H1 (cell line): ENCODE results near the gene HOXB13. TPM values are rescaled to one million over a fixed set of nuclear protein-coding genes. Genes with fewer than 3 reads are reported as not detected.
A peak's percentile ranks its signal among the peaks of the same experiment; 100 is the strongest.

Experiments
- CTCF ChIA-PET: fragments of 300-600 bp; sonication (Branson Sonifier 250); formaldehyde crosslinking; loops from one replicate; lab custom pipeline; 2021; ENCODE audit not compliant: partially characterized antibody; lab: Charles Lee
- POLR2A ChIA-PET: fragments of 300-600 bp; sonication (Branson Sonifier 250); formaldehyde crosslinking; loops from one replicate; lab custom pipeline; 2021; ENCODE audit warnings: inconsistent platforms; ENCODE audit not compliant: partially characterized antibody; lab: Charles Lee
- DNase-seq, 2 experiments: peaks; one replicate each; pipeline versions ENCODE4 v3.0.0 to v3.0.0-alpha.2; 2010 to 2022; ENCODE audit warnings: low spot score in 2 of 2, low read depth in 1 of 2, mixed read lengths in 1 of 2
- FAIRE-seq: peaks from 2 replicates; lab custom pipeline; 2011; peaks lifted over from hg19 to GRCh38; lab: Jason Lieb, UNC
- H2AFZ ChIP-seq: 2 replicates; pipeline ENCODE4 v1.8.1; 2012; ENCODE audit warnings: low read length, inconsistent platforms
- H2AK5ac ChIP-seq: 2 replicates; pipeline ENCODE4 v1.6.1; 2013; ENCODE audit warnings: low read depth, low read length
- H2BK120ac ChIP-seq: replicated peaks from 2 replicates; pipeline ENCODE3; 2013; ENCODE audit warnings: low read depth, low read length, inconsistent platforms
- H2BK12ac ChIP-seq: 2 replicates; pipeline ENCODE4 v1.6.1; 2013; ENCODE audit warnings: low read depth, low read length
- H2BK15ac ChIP-seq: 2 replicates; pipeline ENCODE4 v1.6.1; 2013; ENCODE audit warnings: low read length
- H2BK20ac ChIP-seq: 2 replicates; pipeline ENCODE4 v1.6.1; 2013; ENCODE audit warnings: low read length
- H2BK5ac ChIP-seq: 2 replicates; pipeline ENCODE4 v1.6.1; 2013; ENCODE audit warnings: low read depth, low read length
- H3K14ac ChIP-seq: 2 replicates; pipeline ENCODE4 v1.6.1; 2013; ENCODE audit warnings: inconsistent platforms; ENCODE audit not compliant: insufficient read length
- H3K18ac ChIP-seq: 2 replicates; pipeline ENCODE4 v1.6.1; 2013; ENCODE audit warnings: low read length; ENCODE audit errors: extremely low read depth
- H3K23ac ChIP-seq: 2 replicates; pipeline ENCODE4 v1.6.1; 2013; ENCODE audit warnings: inconsistent platforms; ENCODE audit not compliant: insufficient read length
- H3K23me2 ChIP-seq: 2 replicates; pipeline ENCODE4 v1.6.1; 2013; ENCODE audit warnings: low read depth, low read length
- H3K27ac ChIP-seq: 2 replicates; pipeline ENCODE4 v1.6.1; 2011; ENCODE audit warnings: low read depth, low read length, inconsistent platforms
- H3K27me3 ChIP-seq, 4 experiments: replicated peaks in 1 of 4; 1 replicate in 1 of 4; 2 replicates in 3 of 4; pipeline versions ENCODE4 v1.6.1 to v1.8.1; 2011 to 2013; ENCODE audit warnings: low read length in 3 of 4, mild to moderate bottlenecking in 3 of 4, inconsistent platforms in 2 of 4, mixed read lengths in 2 of 4, moderate library complexity in 1 of 4; ENCODE audit not compliant: control insufficient read depth in 3 of 4, insufficient read depth in 3 of 4; ENCODE audit errors: extremely low read depth in 1 of 4
- H3K36me3 ChIP-seq, 4 experiments: 2 replicates each; pipeline versions ENCODE4 v1.6.1 to v1.8.1; 2011 to 2013; ENCODE audit warnings: mild to moderate bottlenecking in 4 of 4, low read length in 3 of 4, moderate library complexity in 2 of 4, control low read depth in 1 of 4, inconsistent platforms in 1 of 4; ENCODE audit not compliant: insufficient read depth in 4 of 4, control insufficient read depth in 2 of 4
- H3K4ac ChIP-seq: replicated peaks from 2 replicates; pipeline ENCODE3; 2013; ENCODE audit warnings: low read length, low read depth, mixed read lengths, inconsistent platforms; ENCODE audit not compliant: insufficient read length
- H3K4me1 ChIP-seq, 4 experiments: replicated peaks in 1 of 4; 1 replicate in 1 of 4; 2 replicates in 3 of 4; pipeline versions ENCODE4 v1.6.1 to v1.8.1; 2011 to 2013; ENCODE audit warnings: low read length in 3 of 4, inconsistent platforms in 2 of 4, mixed read lengths in 1 of 4; ENCODE audit not compliant: insufficient read depth in 4 of 4, control insufficient read depth in 3 of 4
- H3K4me2 ChIP-seq, 2 experiments: 2 replicates each; pipeline versions ENCODE4 v1.6.1 to v1.8.1; 2011 to 2013; ENCODE audit warnings: low read depth in 2 of 2, low read length in 2 of 2, control low read depth in 1 of 2, inconsistent platforms in 1 of 2, mild to moderate bottlenecking in 1 of 2; ENCODE audit not compliant: insufficient read depth in 1 of 2
- H3K4me3 ChIP-seq, 4 experiments: fragments of 200-600, 300-600 bp in 1 of 4; sonication (generic), shearing (Covaris generic), sonication (Bioruptor Twin) in 1 of 4; 2 replicates each; pipeline versions ENCODE4 v1.5.1 to v1.8.1; 2011 to 2016; ENCODE audit warnings: low read length in 4 of 4, low read depth in 3 of 4, control low read depth in 2 of 4, inconsistent platforms in 2 of 4, mild to moderate bottlenecking in 2 of 4, mixed read lengths in 1 of 4, moderate library complexity in 1 of 4; ENCODE audit not compliant: insufficient read depth in 2 of 4; ENCODE audit errors: extremely low read depth in 1 of 4
- H3K56ac ChIP-seq: replicated peaks from 2 replicates; pipeline ENCODE3; 2013; ENCODE audit warnings: low read depth, mild to moderate bottlenecking, mixed read lengths, low read length, inconsistent platforms; ENCODE audit not compliant: insufficient read length
- H3K79me1 ChIP-seq: 2 replicates; pipeline ENCODE4 v1.6.1; 2013; ENCODE audit warnings: low read depth, low read length, control low read depth
- H3K79me2 ChIP-seq, 2 experiments: 2 replicates each; pipeline versions ENCODE4 v1.6.1 to v1.8.1; 2012 to 2013; ENCODE audit warnings: low read length in 2 of 2, mild to moderate bottlenecking in 2 of 2, inconsistent platforms in 1 of 2; ENCODE audit not compliant: insufficient read depth in 2 of 2, control insufficient read depth in 1 of 2
- H3K9ac ChIP-seq, 4 experiments: replicated peaks in 1 of 4; 1 replicate in 1 of 4; 2 replicates in 3 of 4; pipeline versions ENCODE4 v1.6.1 to v1.8.1; 2011 to 2013; ENCODE audit warnings: low read depth in 3 of 4, low read length in 3 of 4, control low read depth in 2 of 4, mild to moderate bottlenecking in 2 of 4, moderate library complexity in 2 of 4, inconsistent platforms in 1 of 4; ENCODE audit errors: extremely low read depth in 1 of 4
- H3K9me3 ChIP-seq, 2 experiments: 2 replicates each; pipeline versions ENCODE4 v1.6.1 to v1.8.1; 2012 to 2013; ENCODE audit warnings: mild to moderate bottlenecking in 2 of 2, moderate library complexity in 2 of 2, control low read depth in 1 of 2, inconsistent platforms in 1 of 2, low read depth in 1 of 2, low read length in 1 of 2, mixed read lengths in 1 of 2; ENCODE audit not compliant: insufficient read depth in 2 of 2
- H4K20me1 ChIP-seq, 2 experiments: replicated peaks in 1 of 2; 2 replicates each; pipeline versions ENCODE3 to v1.8.1; 2011 to 2013; ENCODE audit warnings: inconsistent platforms in 2 of 2, low read length in 2 of 2, mild to moderate bottlenecking in 1 of 2; ENCODE audit not compliant: insufficient read depth in 2 of 2, control insufficient read depth in 1 of 2
- H4K5ac ChIP-seq: 2 replicates; pipeline ENCODE4 v1.6.1; 2013; ENCODE audit warnings: low read length, low read depth, mixed read lengths, inconsistent platforms; ENCODE audit not compliant: insufficient read length
- H4K8ac ChIP-seq: 2 replicates; pipeline ENCODE4 v1.8.0; 2013; ENCODE audit warnings: mild to moderate bottlenecking, moderate library complexity, low read length, inconsistent platforms; ENCODE audit not compliant: insufficient read depth; ENCODE audit errors: extremely low read depth
- H4K91ac ChIP-seq: replicated peaks from 2 replicates; pipeline ENCODE3; 2013; ENCODE audit warnings: low read length, mixed read lengths, inconsistent platforms; ENCODE audit not compliant: insufficient read length
- EZH2 ChIP-seq: fragments of 200-600 bp; sonication (generic); IDR thresholded peaks from 2 replicates; pipeline ENCODE4 v1.7.1; 2012; ENCODE audit warnings: low read depth, mild to moderate bottlenecking, moderate library complexity, low read length, inconsistent platforms; ENCODE audit not compliant: severe bottlenecking
- RNF2 ChIP-seq: fragments of 200-900, 300-1000 bp; sonication (generic); IDR thresholded peaks from 2 replicates; pipeline ENCODE4 v1.7.1; 2016; ENCODE audit warnings: borderline replicate concordance, low read depth, mild to moderate bottlenecking, antibody characterized with exemption, low read length; ENCODE audit not compliant: poor library complexity, severe bottlenecking; ENCODE audit errors: missing control alignments
- SP1 ChIP-seq: IDR thresholded peaks from 2 replicates; pipeline ENCODE4 v1.6.1; 2011; ENCODE audit warnings: low read depth, low read length
- SUZ12 ChIP-seq: fragments of 200-600 bp; sonication (generic); IDR thresholded peaks from 2 replicates; pipeline ENCODE4 v1.6.1; 2012; ENCODE audit warnings: mild to moderate bottlenecking, inconsistent platforms, low read length, moderate library complexity, mixed read lengths
- ZNF274 ChIP-seq: IDR thresholded peaks from 2 replicates; pipeline ENCODE4 v1.7.0; 2012; ENCODE audit warnings: low read length, borderline replicate concordance; ENCODE audit errors: extremely low read depth
- WGBS, 2 experiments: shearing (Covaris generic) in 1 of 2; methylation state at CpG; one replicate each; pipeline versions ENCODE4 v1.1.6 to v1.1.7; 2013 to 2015; ENCODE audit warnings: low lambda C conversion rate in 2 of 2, mixed read lengths in 2 of 2, inconsistent platforms in 1 of 2, low coverage in 1 of 2, missing lambda C conversion rate in 1 of 2; ENCODE audit not compliant: insufficient replicate concordance in 2 of 2, insufficient coverage in 1 of 2, insufficient read length in 1 of 2; ENCODE audit errors: extremely low coverage in 1 of 2, missing lambda C conversion rate in 1 of 2; 5-methylcytosine and 5-hydroxymethylcytosine counted together
- polyA plus RNA-seq, 7 experiments: library from polyadenylated mRNA; depleted of rRNA in 3 of 7; stranded (reverse) in 5 of 7; unstranded in 2 of 7; fragments of >200 nt in 5 of 7; fragments of 200-250 nt in 2 of 7; gene quantifications; 1 replicate in 5 of 7; 2 replicates in 1 of 7; 4 replicates in 1 of 7; pipeline versions ENCODE4 v1.2.1 to v1.2.3, GENCODE V29; 2011 to 2013; ENCODE audit warnings: missing spikeins in 2 of 7, mixed read lengths in 2 of 7
- total RNA-seq: library from RNA; stranded (reverse); fragmentation: NEBNext Ultra II Directional; extraction: Animal tissue kit (Norgen Biotek cat#: 25700); gene quantifications from 2 replicates; pipeline ENCODE4 v1.2.1, GENCODE V29; 2021

HOXB13 gene
- total and polyA plus RNA-seq, 2 of the 8 experiments (the other 6 are each of a cell fraction or from before 2014, with no cell fraction given): not detected

DNA sequence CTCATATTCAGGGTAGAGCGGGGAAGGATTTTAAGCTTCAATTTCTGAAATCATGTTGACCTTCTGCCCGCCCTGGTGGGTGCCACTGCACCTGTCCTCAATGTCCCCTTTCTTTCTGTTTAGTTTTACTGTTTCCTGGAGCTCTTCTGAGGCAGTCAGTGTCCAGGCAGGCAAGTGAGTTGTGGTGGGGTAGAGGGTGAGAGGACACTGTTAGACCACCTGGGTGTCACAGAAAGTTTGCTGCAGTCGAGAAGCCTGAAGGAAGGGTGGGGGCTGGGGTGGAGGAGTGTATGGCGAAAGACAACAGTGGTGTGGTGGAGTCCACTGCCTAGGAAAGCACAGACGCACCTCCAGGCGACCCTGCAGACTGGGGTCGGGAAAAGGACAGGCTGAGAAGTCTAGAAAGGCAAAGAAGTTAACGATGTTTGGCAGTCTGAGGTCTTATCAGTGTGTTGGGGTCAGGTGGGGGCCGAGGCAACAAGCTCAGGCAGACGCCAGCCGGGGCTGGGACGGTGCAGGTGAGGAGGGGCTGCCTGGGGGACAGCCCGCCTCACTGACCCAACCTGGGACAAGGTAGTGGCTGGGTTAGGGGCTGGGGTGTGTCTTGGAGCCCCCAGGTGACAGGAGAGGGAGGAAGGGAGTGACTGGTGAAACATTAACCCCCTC lies 23.3 kb upstream of the HOXB13 start:
- no peaks in the 10 kb centered on the region for H3K79me1 ChIP-seq
- H3K27ac ChIP-seq: no peak overlapping the region
- peaks cover 3 to 13% (median 6%) of the 10 kb centered on the region in 4 experiments; a peak in 6 of 7 replicates for H3K4me1 ChIP-seq
- FAIRE-seq: no peak
- H3K18ac ChIP-seq: no peak overlapping the region
- no peak overlapping the region for H3K23ac ChIP-seq
- H3K36me3 ChIP-seq: peaks cover 0 to 5% (median 0%) of the 10 kb centered on the region in 4 experiments; a peak in 1 of 8 replicates
- H4K20me1 ChIP-seq: peaks cover 24 to 41% of the 10 kb centered on the region in 2 experiments
- H2BK15ac ChIP-seq: no peak overlapping the region
- H2AK5ac ChIP-seq: no peak overlapping the region
- H2AFZ ChIP-seq: no peak overlapping the region
- H3K4me2 ChIP-seq: no peak overlapping the region
- H4K91ac ChIP-seq: no peak overlapping the region
- H3K56ac ChIP-seq: no peak overlapping the region
- ChIA-PET POLR2A (interaction anchor here (1.3 to 1.5 kb wide), 2 partner anchors 10 to 28 kb away, joined by 3 to 6 read pairs; partner anchors contain the start of gene PRAC2), CTCF (interaction anchor here (0.7 to 3.8 kb wide), 16 partner anchors 9 to 133 kb away, joined by 3 to 34 read pairs (median 4); partner anchors contain the start of gene PRAC2)
- peaks cover 2% of the 10 kb centered on the region; the same call in 1 of the 2 replicates for H3K23me2 ChIP-seq
- no peak overlapping the region for H2BK120ac ChIP-seq
- peaks cover 93 to 100% (median 98%) of the 10 kb centered on the region in 4 experiments for H3K27me3 ChIP-seq
- no peak overlapping the region for H3K4me3 ChIP-seq
- H3K4ac ChIP-seq: no peak overlapping the region
- TF ChIP-seq SP1: no peak
- TF ChIP-seq EZH2: peak; percentile 58
- TF ChIP-seq RNF2: peak; percentile 74
- TF ChIP-seq SUZ12: peak; percentile 62
- no peak for TF ChIP-seq ZNF274
- no peak overlapping the region for H4K5ac ChIP-seq
- no peak overlapping the region for H4K8ac ChIP-seq
- H3K14ac ChIP-seq: no peak overlapping the region
- no peaks in the 10 kb centered on the region for H3K9me3 ChIP-seq
- H3K9ac ChIP-seq: no peak overlapping the region
- H2BK5ac ChIP-seq: no peak overlapping the region
- H2BK12ac ChIP-seq: no peak overlapping the region; the same call in 1 of the 2 replicates
- no peak for DNase-seq
- H3K79me2 ChIP-seq: no peaks in the 10 kb centered on the region
- 11% methylated on average over 13 of the region's 13 CpGs; no CpG with 5 or more reads in 1 of the 2 experiments for WGBS, 2 experiments
- no peak overlapping the region for H2BK20ac ChIP-seq
